PC-9 (cell line): ENCODE data around the gene TUG1.

ENCODE experiments used
- EZH2 ChIP-seq: fragments of 200-600 bp; sonication (generic); IDR thresholded peaks from 2 replicates; pipeline ENCODE4 v1.8.0; 2017; ENCODE audit warnings: antibody characterized with exemption, low read depth
- TF ChIP-seq, protein P1 (sequence below): fragments of 200-600 bp; sonication (generic); conservative IDR thresholded peaks from 2 replicates; pipeline ENCODE4 v1.6.1; 2017; ENCODE audit warnings: mixed run types, antibody characterized with exemption, mild to moderate bottlenecking, moderate library complexity

DNA sequence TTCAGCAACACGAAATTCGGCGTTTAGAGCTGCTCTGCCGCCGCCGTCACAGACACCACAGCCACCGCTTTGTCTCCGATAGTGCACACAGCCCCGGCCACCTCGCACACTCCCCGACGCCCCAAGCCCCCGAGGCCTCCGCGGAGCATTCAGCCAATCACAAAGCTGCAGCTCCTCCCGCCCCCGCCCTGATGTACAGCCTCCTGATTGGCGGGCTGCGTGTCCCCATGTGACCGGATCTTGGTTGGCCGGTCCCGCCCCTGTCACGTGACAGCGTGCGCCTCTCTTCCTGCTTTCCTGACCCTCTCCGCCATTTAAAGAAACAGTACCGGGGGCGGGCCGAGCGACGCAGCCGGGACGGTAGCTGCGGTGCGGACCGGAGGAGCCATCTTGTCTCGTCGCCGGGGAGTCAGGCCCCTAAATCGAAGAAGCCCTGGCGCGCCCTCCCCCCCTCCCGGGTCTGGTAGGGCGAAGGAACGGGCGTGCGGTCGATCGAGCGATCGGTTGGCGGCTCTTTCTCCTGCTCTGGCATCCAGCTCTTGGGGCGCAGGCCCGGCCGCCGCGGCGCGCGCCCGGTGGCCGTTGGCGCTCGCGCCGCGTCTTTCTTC lies at the start of gene TUG1:
- TF ChIP-seq, protein P1, sequence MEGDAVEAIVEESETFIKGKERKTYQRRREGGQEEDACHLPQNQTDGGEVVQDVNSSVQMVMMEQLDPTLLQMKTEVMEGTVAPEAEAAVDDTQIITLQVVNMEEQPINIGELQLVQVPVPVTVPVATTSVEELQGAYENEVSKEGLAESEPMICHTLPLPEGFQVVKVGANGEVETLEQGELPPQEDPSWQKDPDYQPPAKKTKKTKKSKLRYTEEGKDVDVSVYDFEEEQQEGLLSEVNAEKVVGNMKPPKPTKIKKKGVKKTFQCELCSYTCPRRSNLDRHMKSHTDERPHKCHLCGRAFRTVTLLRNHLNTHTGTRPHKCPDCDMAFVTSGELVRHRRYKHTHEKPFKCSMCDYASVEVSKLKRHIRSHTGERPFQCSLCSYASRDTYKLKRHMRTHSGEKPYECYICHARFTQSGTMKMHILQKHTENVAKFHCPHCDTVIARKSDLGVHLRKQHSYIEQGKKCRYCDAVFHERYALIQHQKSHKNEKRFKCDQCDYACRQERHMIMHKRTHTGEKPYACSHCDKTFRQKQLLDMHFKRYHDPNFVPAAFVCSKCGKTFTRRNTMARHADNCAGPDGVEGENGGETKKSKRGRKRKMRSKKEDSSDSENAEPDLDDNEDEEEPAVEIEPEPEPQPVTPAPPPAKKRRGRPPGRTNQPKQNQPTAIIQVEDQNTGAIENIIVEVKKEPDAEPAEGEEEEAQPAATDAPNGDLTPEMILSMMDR = no peak
- TF ChIP-seq EZH2 = no peak
